ENCODE results near the gene RNFT2. TPM values are rescaled to one million over a fixed set of nuclear protein-coding genes. Genes with fewer than 3 reads are reported as not detected.

The RNFT2 gene
- total RNA-seq, 1 experiment from 2014 or later: 21.1 TPM

DNA sequence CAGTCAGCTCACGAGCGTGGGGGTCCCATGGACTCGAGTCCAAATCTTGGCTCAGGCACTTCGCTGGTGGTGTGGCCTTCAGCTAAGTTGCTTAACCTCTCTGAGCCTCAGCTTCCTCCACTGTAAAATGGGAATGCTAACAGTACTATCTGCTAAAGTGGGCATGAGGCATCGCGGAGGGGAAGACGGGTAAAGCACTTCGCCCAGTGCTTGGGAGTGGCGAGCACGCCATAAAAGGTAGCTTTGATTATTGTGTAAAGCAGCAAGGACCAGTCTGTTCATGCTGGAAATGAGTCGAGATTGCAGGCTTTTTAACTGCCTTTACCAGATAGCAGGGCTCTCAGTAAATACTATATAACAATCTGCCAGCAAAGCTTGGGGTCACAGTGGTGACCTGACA lies 118.6 kb downstream of the RNFT2 start:
- ChIA-PET POLR2A (ENCODE audit: unreplicated experiment) (no interaction called here), CTCF (no interaction called here)
- Histone ChIP-seq H4K20me1 (ENCODE audit: insufficient read depth) (no peaks in the 10 kb centered on the region), H3F3A (ENCODE audit: insufficient read depth, low read depth) (no peaks in the 10 kb centered on the region), H3K4me3 (no peak overlapping the region), H3K9me2 (ENCODE audit: insufficient read depth) (no peaks in the 10 kb centered on the region), H3K36me3 (ENCODE audit: low read depth) (no peaks in the 10 kb centered on the region), H3K9me3 (ENCODE audit: insufficient read depth, low read depth) (no peaks in the 10 kb centered on the region), H3K4me2 (no peak overlapping the region), H3K27ac (no peak overlapping the region), H3K27me3 (ENCODE audit: insufficient read depth, low read depth) (no peaks in the 10 kb centered on the region), H2AFZ (no peak overlapping the region), H3K4me1 (replicated peaks; ENCODE audit: insufficient read depth) (peaks cover 15% of the 10 kb centered on the region), H3K79me2 (ENCODE audit: low read depth) (no peaks in the 10 kb centered on the region)
- DNase-seq: no peak
- no TSS peak for BruUV-seq (replicated peaks)
- intact Hi-C loops (cut with micrococcal nuclease; ENCODE audit: unreplicated experiment): no loop called here
- no peak for TF ChIP-seq EZH2 (IDR thresholded peaks at IDR 0.05; ENCODE audit: low read depth)
- TF ChIP-seq, protein P1, sequence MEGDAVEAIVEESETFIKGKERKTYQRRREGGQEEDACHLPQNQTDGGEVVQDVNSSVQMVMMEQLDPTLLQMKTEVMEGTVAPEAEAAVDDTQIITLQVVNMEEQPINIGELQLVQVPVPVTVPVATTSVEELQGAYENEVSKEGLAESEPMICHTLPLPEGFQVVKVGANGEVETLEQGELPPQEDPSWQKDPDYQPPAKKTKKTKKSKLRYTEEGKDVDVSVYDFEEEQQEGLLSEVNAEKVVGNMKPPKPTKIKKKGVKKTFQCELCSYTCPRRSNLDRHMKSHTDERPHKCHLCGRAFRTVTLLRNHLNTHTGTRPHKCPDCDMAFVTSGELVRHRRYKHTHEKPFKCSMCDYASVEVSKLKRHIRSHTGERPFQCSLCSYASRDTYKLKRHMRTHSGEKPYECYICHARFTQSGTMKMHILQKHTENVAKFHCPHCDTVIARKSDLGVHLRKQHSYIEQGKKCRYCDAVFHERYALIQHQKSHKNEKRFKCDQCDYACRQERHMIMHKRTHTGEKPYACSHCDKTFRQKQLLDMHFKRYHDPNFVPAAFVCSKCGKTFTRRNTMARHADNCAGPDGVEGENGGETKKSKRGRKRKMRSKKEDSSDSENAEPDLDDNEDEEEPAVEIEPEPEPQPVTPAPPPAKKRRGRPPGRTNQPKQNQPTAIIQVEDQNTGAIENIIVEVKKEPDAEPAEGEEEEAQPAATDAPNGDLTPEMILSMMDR (conservative IDR thresholded peaks at IDR 0.05): no peak

DNA sequence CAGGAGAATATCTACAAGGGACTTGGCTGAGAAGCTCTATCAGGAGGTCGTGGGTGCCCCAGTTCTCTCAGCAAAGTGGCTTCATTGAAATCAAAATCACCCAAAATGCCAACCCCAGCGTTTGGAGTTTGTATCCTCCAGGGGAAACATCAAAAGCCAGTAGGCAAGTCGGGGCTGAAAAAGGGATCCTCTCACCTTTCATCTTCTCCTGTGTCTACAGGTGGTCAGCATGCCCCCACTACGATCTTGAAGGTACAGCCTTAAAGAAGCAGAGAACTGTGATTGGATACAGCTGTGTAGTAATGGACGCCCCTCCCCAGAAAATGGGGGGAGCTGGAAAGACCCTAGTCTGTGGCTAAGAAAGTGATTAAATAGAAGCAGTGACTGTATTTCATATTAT lies 121.0 kb downstream of the RNFT2 start:
- no peaks in the 10 kb centered on the region for H3K9me2 ChIP-seq (ENCODE audit: insufficient read depth)
- intact Hi-C loops (cut with micrococcal nuclease; ENCODE audit: unreplicated experiment): no loop called here
- no peaks in the 10 kb centered on the region for H4K20me1 ChIP-seq (ENCODE audit: insufficient read depth)
- DNase-seq: no peak
- no peaks in the 10 kb centered on the region for H3F3A ChIP-seq (ENCODE audit: insufficient read depth, low read depth)
- TF ChIP-seq EZH2 (IDR thresholded peaks at IDR 0.05; ENCODE audit: low read depth): no peak
- TF ChIP-seq, protein P1 (conservative IDR thresholded peaks at IDR 0.05): no peak
- peaks cover 22% of the 10 kb centered on the region for H3K4me1 ChIP-seq (replicated peaks; ENCODE audit: insufficient read depth)
- ChIA-PET CTCF (no interaction called here), POLR2A (ENCODE audit: unreplicated experiment) (no interaction called here)
- BruUV-seq (replicated peaks): no TSS peak
- no peak overlapping the region for H2AFZ ChIP-seq
- no peaks in the 10 kb centered on the region for H3K27me3 ChIP-seq (ENCODE audit: insufficient read depth, low read depth)
- H3K4me3 ChIP-seq: no peak overlapping the region
- H3K4me2 ChIP-seq: no peak overlapping the region
- H3K36me3 ChIP-seq (ENCODE audit: low read depth): no peaks in the 10 kb centered on the region
- H3K27ac ChIP-seq: no peak overlapping the region
- H3K9me3 ChIP-seq (ENCODE audit: insufficient read depth, low read depth): no peaks in the 10 kb centered on the region
- H3K79me2 ChIP-seq (ENCODE audit: low read depth): no peaks in the 10 kb centered on the region

DNA sequence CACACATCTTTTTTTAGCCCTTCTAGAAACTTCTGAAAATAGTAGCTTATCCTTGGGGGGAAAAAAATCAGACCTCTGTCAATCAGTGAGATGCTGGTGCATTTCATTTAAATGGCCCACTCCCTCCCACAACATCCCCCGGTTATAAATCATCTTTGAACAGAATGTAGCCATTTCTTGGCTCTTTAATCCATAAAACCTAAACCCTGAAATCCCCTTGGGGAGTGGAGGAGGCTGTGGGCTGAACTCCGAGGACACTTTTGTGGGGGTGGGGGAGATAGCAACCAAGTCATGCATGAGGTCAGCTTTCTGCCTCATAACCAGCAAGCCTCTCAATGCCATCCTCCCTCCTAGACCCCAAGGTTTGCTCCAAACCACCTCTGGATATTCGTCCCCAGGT lies 122.1 kb downstream of the RNFT2 start:
- ChIA-PET POLR2A (ENCODE audit: unreplicated experiment) (no interaction called here), CTCF (no interaction called here)
- DNase-seq: no peak

More for the DNA sequence above, 122.1 kb downstream of the RNFT2 start:
- H2AFZ ChIP-seq: no peak overlapping the region
- BruUV-seq (replicated peaks): no TSS peak
- intact Hi-C loops (cut with micrococcal nuclease; ENCODE audit: unreplicated experiment): loop anchor here (5.0 kb wide), 1 partner anchor 43 kb away; no protein-coding TSS in a partner anchor
- no peak overlapping the region for H3K27ac ChIP-seq
- no peak overlapping the region for H3K4me3 ChIP-seq
- H3F3A ChIP-seq (ENCODE audit: insufficient read depth, low read depth): peaks cover 8% of the 10 kb centered on the region; the same call in 1 of the 2 replicates
- no peaks in the 10 kb centered on the region for H3K9me2 ChIP-seq (ENCODE audit: insufficient read depth)
- TF ChIP-seq, protein P1 (conservative IDR thresholded peaks at IDR 0.05): no peak
- no peak for TF ChIP-seq EZH2 (IDR thresholded peaks at IDR 0.05; ENCODE audit: low read depth)
- H4K20me1 ChIP-seq (ENCODE audit: insufficient read depth): no peaks in the 10 kb centered on the region
- peaks cover 33% of the 10 kb centered on the region for H3K4me1 ChIP-seq (replicated peaks; ENCODE audit: insufficient read depth)
- H3K4me2 ChIP-seq: no peak overlapping the region
- no peaks in the 10 kb centered on the region for H3K27me3 ChIP-seq (ENCODE audit: insufficient read depth, low read depth)
- H3K9me3 ChIP-seq (ENCODE audit: insufficient read depth, low read depth): no peaks in the 10 kb centered on the region
- H3K36me3 ChIP-seq (ENCODE audit: low read depth): no peaks in the 10 kb centered on the region
- H3K79me2 ChIP-seq (ENCODE audit: low read depth): no peaks in the 10 kb centered on the region
